Choroid plexus epithelial cell (primary cell): ENCODE data around the gene TTC1.

Experiments used
- DNase-seq: peaks from one replicate; pipeline ENCODE4 v3.0.0-alpha.2; 2010; ENCODE audit warnings: low read depth
- H3K4me3 ChIP-seq: 2 replicates; pipeline ENCODE4 v1.5.1; 2011; ENCODE audit warnings: low read depth, mild to moderate bottlenecking, control low read depth, low read length, moderate library complexity
- CTCF ChIP-seq: conservative IDR thresholded peaks from 2 replicates; pipeline ENCODE4 v1.5.1; 2011; ENCODE audit warnings: low read depth, mild to moderate bottlenecking, control low read depth, inconsistent platforms, low read length, moderate library complexity

The TTC1 gene

GRCh38 chr5:160020266-160020770 is 11.4 kb downstream of the TTC1 start:
- peak; percentile 50 for DNase-seq
- no peak for TF ChIP-seq CTCF
- H3K4me3 ChIP-seq: no peak overlapping the region

GRCh38 chr5:160020964-160021363 is 12.0 kb downstream of the TTC1 start:
- no peak for TF ChIP-seq CTCF
- no peak overlapping the region for H3K4me3 ChIP-seq
- DNase-seq: peak; percentile 60

GRCh38 chr5:160021831-160022446 is 13.0 kb downstream of the TTC1 start:
- DNase-seq: peak; percentile 86
- peak; percentile 78 for TF ChIP-seq CTCF
- H3K4me3 ChIP-seq: no peak overlapping the region

- peak; percentile 30 for DNase-seq
- TF ChIP-seq CTCF: no peak
- H3K4me3 ChIP-seq: no peak overlapping the region
These were observed 14.3 kb downstream of the TTC1 start for GRCh38 chr5:160023007-160023907.

GRCh38 chr5:160023908-160024630 is 15.1 kb downstream of the TTC1 start:
- H3K4me3 ChIP-seq: no peak overlapping the region
- TF ChIP-seq CTCF: no peak
- peak; percentile 20 for DNase-seq

- DNase-seq: peak; percentile 7
- TF ChIP-seq CTCF: no peak
- no peak overlapping the region for H3K4me3 ChIP-seq
These were observed 20.1 kb downstream of the TTC1 start for GRCh38 chr5:160029004-160029403.
